WTC11 (cell line): ENCODE results near the gene CA7.

ENCODE experiments used
- ARID4B ChIP-seq: sonication (generic); formaldehyde crosslinking; IDR thresholded peaks from 2 replicates; pipeline ENCODE4 v1.8.0; 2023; ENCODE audit warnings: missing genetic modification reagents, mild to moderate bottlenecking, borderline replicate concordance
- FOXP1 ChIP-seq: sonication (generic); formaldehyde crosslinking; IDR thresholded peaks from 2 replicates; pipeline ENCODE4 v1.8.0; 2022; ENCODE audit warnings: missing genetic modification reagents, mild to moderate bottlenecking, moderate library complexity, borderline replicate concordance
- JUN ChIP-seq: sonication (generic); formaldehyde crosslinking; IDR thresholded peaks from 2 replicates; pipeline ENCODE4 v1.8.0; 2023; ENCODE audit warnings: mild to moderate bottlenecking, missing genetic modification reagents
- SP1 ChIP-seq: sonication (generic); formaldehyde crosslinking; conservative IDR thresholded peaks from 2 replicates; pipeline ENCODE4 v1.8.1; 2022; ENCODE audit warnings: missing genetic modification reagents
- ZNF121 ChIP-seq: sonication (generic); formaldehyde crosslinking; IDR thresholded peaks from 2 replicates; pipeline ENCODE4 v1.8.0; 2023; ENCODE audit warnings: missing genetic modification reagents
- TF ChIP-seq, protein P1 (sequence below): fragments of 200-600 bp; IDR thresholded peaks from 2 replicates; pipeline ENCODE4 v1.8.0; 2022; ENCODE audit warnings: antibody characterized with exemption

DNA sequence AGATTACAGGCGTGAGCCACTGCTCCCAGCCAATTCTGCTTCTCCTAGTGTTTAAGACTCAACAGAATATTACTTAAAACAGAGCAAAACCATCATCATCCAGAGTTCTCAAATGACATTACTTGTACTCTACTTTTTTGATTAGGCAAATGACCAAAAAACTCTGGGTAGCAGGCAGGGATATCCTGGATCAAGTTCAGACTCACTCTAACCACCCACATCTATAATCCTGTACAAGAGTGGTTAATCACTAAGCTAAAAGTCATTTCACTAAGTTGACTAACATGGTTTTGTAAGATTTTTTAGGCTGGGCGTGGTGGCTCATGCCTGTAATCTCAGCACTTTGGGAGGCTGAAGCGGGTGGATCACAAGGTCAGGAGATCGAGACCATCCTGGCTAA lies 20.2 kb upstream of the CA7 start:
- TF ChIP-seq, protein P1, sequence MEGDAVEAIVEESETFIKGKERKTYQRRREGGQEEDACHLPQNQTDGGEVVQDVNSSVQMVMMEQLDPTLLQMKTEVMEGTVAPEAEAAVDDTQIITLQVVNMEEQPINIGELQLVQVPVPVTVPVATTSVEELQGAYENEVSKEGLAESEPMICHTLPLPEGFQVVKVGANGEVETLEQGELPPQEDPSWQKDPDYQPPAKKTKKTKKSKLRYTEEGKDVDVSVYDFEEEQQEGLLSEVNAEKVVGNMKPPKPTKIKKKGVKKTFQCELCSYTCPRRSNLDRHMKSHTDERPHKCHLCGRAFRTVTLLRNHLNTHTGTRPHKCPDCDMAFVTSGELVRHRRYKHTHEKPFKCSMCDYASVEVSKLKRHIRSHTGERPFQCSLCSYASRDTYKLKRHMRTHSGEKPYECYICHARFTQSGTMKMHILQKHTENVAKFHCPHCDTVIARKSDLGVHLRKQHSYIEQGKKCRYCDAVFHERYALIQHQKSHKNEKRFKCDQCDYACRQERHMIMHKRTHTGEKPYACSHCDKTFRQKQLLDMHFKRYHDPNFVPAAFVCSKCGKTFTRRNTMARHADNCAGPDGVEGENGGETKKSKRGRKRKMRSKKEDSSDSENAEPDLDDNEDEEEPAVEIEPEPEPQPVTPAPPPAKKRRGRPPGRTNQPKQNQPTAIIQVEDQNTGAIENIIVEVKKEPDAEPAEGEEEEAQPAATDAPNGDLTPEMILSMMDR: no peak
- TF ChIP-seq ZNF121 (CRISPR knock-in tag): no peak
- no peak for TF ChIP-seq SP1 (CRISPR knock-in tag)
- no peak for TF ChIP-seq JUN (CRISPR knock-in tag)
- no peak for TF ChIP-seq FOXP1 (CRISPR knock-in tag)
- no peak for TF ChIP-seq ARID4B
